MCF 10A (cell line): ENCODE measurements around the gene FA2H. TPM values are rescaled to one million over a fixed set of nuclear protein-coding genes. Genes with fewer than 3 reads are reported as not detected.

Source experiments
- BruUV-seq: library from RNA; stranded (reverse); fragments of 400-500 nt; replicated peaks from 2 replicates; lab custom pipeline; 2021; lab: Mats Ljungman, UMichigan
- CTCF ChIA-PET: fragments of 300-600 bp; sonication (Branson Sonifier 250); formaldehyde crosslinking; extraction: SDS; loops from one replicate; lab custom pipeline; 2021; ENCODE audit warnings: antibody characterized with exemption, inconsistent platforms; lab: Yijun Ruan, JAX
- POLR2A ChIA-PET: fragments of 300-600, 350-650 bp; sonication (Branson Sonifier 250); formaldehyde crosslinking; extraction: SDS; loops from one replicate; lab custom pipeline; 2020; ENCODE audit warnings: antibody characterized with exemption, inconsistent platforms; lab: Yijun Ruan, JAX
- DNase-seq: peaks from one replicate; pipeline ENCODE4 v3.0.0-alpha.2; 2018; ENCODE audit not compliant: unreplicated experiment
- H3K27ac Mint-ChIP-seq: one replicate; pipeline ENCODE4 v1.8.0; 2022; ENCODE audit warnings: mild to moderate bottlenecking, low read depth, mixed read lengths; ENCODE audit not compliant: unreplicated experiment
- H3K27me3 Mint-ChIP-seq: one replicate; pipeline ENCODE4 v1.8.0; 2022; ENCODE audit warnings: mixed read lengths; ENCODE audit not compliant: insufficient read depth, unreplicated experiment
- H3K36me3 Mint-ChIP-seq: one replicate; pipeline ENCODE4 v1.8.0; 2022; ENCODE audit warnings: mild to moderate bottlenecking, moderate library complexity, mixed read lengths; ENCODE audit not compliant: insufficient read depth, unreplicated experiment
- H3K4me1 Mint-ChIP-seq: one replicate; pipeline ENCODE4 v1.8.0; 2022; ENCODE audit warnings: mixed read lengths; ENCODE audit not compliant: insufficient read depth, unreplicated experiment
- H3K4me3 Mint-ChIP-seq: one replicate; pipeline ENCODE4 v1.8.0; 2022; ENCODE audit warnings: mild to moderate bottlenecking, moderate library complexity, mixed read lengths; ENCODE audit not compliant: unreplicated experiment
- H3K9me3 Mint-ChIP-seq: one replicate; pipeline ENCODE4 v1.8.0; 2022; ENCODE audit warnings: mixed read lengths; ENCODE audit not compliant: unreplicated experiment
- CTCF ChIP-seq: fragments of 200-600 bp; IDR thresholded peaks from one replicate; pipeline ENCODE4 v1.8.0; 2022; ENCODE audit warnings: antibody characterized with exemption, mild to moderate bottlenecking; ENCODE audit not compliant: unreplicated experiment
- intact Hi-C: fragments of 100-400 bp; cut with micrococcal nuclease; formaldehyde crosslinking; loops from 2 replicates; pipeline ENCODE4 v1.14.1; 2022
- total RNA-seq: library from RNA; stranded (reverse); gene quantifications from 2 replicates; pipeline ENCODE4 v1.2.3, GENCODE V29; 2022

FA2H gene
- total RNA-seq, 1 experiment from 2014 or later, result not detected

- no peaks in the 10 kb centered on the region for H3K36me3 Mint-ChIP-seq
- H3K9me3 Mint-ChIP-seq, result no peaks in the 10 kb centered on the region
- H3K27me3 Mint-ChIP-seq, result peaks cover 21% of the 10 kb centered on the region
- BruUV-seq, result no TSS peak
- TF ChIP-seq CTCF, result no peak
- intact Hi-C loops, result no loop called here
- POLR2A ChIA-PET, result no interaction called here
- CTCF ChIA-PET, result interaction anchor here (0.9 to 1.1 kb wide), 2 partner anchors 11 to 43 kb away, joined by 3 read pairs; no protein-coding TSS in a partner anchor
- no peak overlapping the region for H3K27ac Mint-ChIP-seq
- no peak overlapping the region for H3K4me3 Mint-ChIP-seq
- no peak for DNase-seq
- H3K4me1 Mint-ChIP-seq, result no peaks in the 10 kb centered on the region
Measured at GRCh38 chr16:74753180-74753579, 21.4 kb downstream of the FA2H start.

GRCh38 chr16:74752756-74753155, 21.9 kb downstream of the FA2H start:
- H3K4me1 Mint-ChIP-seq, result no peaks in the 10 kb centered on the region
- POLR2A ChIA-PET, result no interaction called here
- no peak for DNase-seq
- intact Hi-C loops, result no loop called here
- no peak for TF ChIP-seq CTCF
- CTCF ChIA-PET, result interaction anchor here (0.9 to 1.1 kb wide), 2 partner anchors 12 to 42 kb away, joined by 3 read pairs; no protein-coding TSS in a partner anchor
- H3K4me3 Mint-ChIP-seq, result no peak overlapping the region
- H3K9me3 Mint-ChIP-seq, result no peaks in the 10 kb centered on the region
- no TSS peak for BruUV-seq
- no peak overlapping the region for H3K27ac Mint-ChIP-seq
- H3K27me3 Mint-ChIP-seq, result peaks cover 21% of the 10 kb centered on the region
- no peaks in the 10 kb centered on the region for H3K36me3 Mint-ChIP-seq

GRCh38 chr16:74752258-74752657, 22.4 kb downstream of the FA2H start:
- H3K36me3 Mint-ChIP-seq, result no peaks in the 10 kb centered on the region
- intact Hi-C loops, result no loop called here
- no TSS peak for BruUV-seq
- no peak overlapping the region for H3K4me3 Mint-ChIP-seq
- H3K27me3 Mint-ChIP-seq, result peaks cover 21% of the 10 kb centered on the region
- TF ChIP-seq CTCF, result no peak
- ChIA-PET CTCF (interaction anchor here (1.1 kb wide), 1 partner anchor 12 kb away, joined by 3 read pairs; no protein-coding TSS in a partner anchor), POLR2A (no interaction called here)
- H3K27ac Mint-ChIP-seq, result no peak overlapping the region
- H3K9me3 Mint-ChIP-seq, result no peaks in the 10 kb centered on the region
- DNase-seq, result no peak
- no peaks in the 10 kb centered on the region for H3K4me1 Mint-ChIP-seq

GRCh38 chr16:74751658-74752057, 23.0 kb downstream of the FA2H start:
- ChIA-PET CTCF (interaction anchor here (0.7 kb wide), 1 partner anchor 62 kb away, joined by 3 read pairs; no protein-coding TSS in a partner anchor), POLR2A (no interaction called here)
- H3K4me3 Mint-ChIP-seq, result no peak overlapping the region
- no peaks in the 10 kb centered on the region for H3K4me1 Mint-ChIP-seq
- peaks cover 21% of the 10 kb centered on the region for H3K27me3 Mint-ChIP-seq
- TF ChIP-seq CTCF, result no peak
- no TSS peak for BruUV-seq
- no peaks in the 10 kb centered on the region for H3K9me3 Mint-ChIP-seq
- DNase-seq, result no peak
- intact Hi-C loops, result no loop called here
- H3K36me3 Mint-ChIP-seq, result no peaks in the 10 kb centered on the region
- no peak overlapping the region for H3K27ac Mint-ChIP-seq
